Subcutaneous adipose tissue (tissue), 4 donors: ENCODE measurements around the gene PLEKHG3. TPM values are rescaled to one million over a fixed set of nuclear protein-coding genes. Genes with fewer than 3 reads are reported as not detected.

Experiments
- total RNA-seq, 4 donors: library from RNA; depleted of rRNA; stranded (reverse); fragments of >200 nt; gene quantifications; one replicate each; pipeline ENCODE4 v1.1.0, GENCODE V29; 2016
- TF ChIP-seq, protein P1 (sequence below): fragments of 450-650 bp; IDR thresholded peaks from one replicate; pipeline ENCODE4 v1.5.1; 2016; ENCODE audit warnings: low read depth, mild to moderate bottlenecking, control low read depth, antibody characterized with exemption, moderate library complexity

Gene PLEKHG3
- total RNA-seq, 4 donors from 2014 or later, result 12.4 to 66.9 (median 19.8) TPM

DNA sequence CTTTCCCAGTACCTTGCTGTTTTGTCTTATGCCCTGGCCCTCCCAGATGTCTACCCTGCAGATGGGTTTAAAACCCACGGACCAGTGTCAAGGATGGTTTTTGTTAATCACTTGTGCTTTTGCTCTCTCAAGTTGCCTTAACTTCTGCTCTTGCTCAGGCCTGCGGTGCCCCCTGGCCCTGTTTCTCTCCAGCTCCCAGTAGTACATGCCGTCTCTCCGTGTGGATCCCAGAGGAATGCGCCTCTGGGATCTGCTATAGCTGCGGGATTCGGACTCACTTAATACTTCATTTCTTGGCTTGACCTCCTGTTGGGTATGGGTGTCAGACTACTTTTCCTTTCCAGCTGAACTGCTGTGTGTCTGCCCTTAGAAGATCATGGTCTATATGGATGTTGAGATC, 14.5 kb downstream of the PLEKHG3 start:
- TF ChIP-seq, protein P1, sequence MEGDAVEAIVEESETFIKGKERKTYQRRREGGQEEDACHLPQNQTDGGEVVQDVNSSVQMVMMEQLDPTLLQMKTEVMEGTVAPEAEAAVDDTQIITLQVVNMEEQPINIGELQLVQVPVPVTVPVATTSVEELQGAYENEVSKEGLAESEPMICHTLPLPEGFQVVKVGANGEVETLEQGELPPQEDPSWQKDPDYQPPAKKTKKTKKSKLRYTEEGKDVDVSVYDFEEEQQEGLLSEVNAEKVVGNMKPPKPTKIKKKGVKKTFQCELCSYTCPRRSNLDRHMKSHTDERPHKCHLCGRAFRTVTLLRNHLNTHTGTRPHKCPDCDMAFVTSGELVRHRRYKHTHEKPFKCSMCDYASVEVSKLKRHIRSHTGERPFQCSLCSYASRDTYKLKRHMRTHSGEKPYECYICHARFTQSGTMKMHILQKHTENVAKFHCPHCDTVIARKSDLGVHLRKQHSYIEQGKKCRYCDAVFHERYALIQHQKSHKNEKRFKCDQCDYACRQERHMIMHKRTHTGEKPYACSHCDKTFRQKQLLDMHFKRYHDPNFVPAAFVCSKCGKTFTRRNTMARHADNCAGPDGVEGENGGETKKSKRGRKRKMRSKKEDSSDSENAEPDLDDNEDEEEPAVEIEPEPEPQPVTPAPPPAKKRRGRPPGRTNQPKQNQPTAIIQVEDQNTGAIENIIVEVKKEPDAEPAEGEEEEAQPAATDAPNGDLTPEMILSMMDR, result no peak

DNA sequence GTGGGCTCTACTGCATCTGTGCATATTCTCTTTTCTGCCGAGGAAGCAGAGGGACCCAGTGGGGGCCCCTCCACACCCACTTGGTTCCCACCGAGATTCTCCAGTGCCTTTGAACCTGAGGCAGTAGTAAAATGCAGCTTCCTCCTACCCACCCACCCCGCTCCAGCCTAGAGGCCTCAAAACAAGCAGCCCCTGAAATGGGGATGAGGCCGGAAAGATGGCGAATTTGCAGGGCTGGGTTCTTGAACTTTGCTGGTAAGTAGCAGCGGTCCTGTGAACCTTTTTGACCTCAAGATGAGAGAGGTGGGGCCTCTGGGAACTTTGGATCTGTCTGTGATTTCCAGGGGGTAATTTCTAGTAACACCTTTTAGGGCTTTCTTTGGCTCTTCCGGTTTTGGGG, 15.4 kb downstream of the PLEKHG3 start:
- TF ChIP-seq, protein P1, result no peak

DNA sequence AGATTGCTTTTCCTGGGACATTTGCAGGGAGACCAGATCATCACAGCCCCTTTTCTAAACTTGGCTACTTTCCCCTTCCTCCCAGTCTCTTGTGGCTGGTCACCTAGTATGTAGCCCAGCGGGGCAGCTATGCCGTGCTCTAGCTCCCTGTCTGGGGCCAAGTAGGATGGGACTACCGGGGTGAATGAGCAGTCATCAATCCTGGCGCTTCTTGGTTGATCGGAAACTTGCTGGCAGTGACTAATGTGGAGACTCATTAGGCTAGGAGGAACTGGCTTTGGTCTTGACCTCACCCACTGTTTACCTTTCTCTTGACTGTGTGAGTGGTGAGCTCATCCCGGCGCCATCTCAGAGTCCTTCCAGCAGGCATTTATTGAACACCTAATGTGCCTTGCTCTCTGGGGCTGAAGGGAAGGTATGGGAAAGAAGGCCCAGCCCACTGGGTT, 15.9 kb downstream of the PLEKHG3 start:
- TF ChIP-seq, protein P1, result no peak

DNA sequence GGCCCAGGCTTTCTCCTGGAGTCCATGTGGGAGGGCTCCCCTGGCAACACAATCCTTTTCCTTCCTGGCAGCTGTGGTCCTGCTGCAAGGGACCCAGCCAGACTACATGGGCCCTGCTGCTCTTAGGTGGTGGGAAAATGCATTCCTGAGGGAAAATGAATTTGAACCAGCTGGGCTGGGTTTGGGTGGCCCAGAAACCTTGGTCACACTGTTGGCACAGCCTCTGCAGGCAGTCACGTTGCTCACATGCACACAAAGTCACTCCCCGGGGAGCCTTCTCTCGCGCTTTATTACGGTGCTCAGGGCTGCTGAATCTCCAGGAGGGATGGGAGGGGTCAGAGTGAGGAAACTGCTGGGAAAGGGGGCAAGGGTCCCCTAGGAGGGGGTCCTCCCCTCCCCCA, 17.2 kb downstream of the PLEKHG3 start:
- TF ChIP-seq, protein P1, result no peak

DNA sequence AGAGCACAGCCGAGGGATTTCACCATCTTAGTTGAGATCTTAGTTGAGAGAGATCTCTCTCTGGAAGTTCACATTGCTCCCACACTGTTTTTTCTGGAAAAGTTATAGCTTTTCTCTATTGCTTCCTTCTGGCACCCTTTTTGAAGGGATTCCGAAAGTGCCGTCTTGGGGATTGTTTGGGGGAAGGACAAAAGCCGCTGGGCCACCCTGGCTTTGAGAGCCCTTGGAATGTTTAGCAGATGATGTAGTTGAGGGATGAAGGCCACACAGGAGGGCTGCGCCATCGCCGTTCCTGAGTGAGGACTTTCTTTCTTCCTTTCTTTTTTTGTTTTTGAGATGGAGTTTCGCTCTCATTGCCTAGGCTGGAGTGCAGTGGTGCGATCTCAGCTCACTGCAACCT, 17.7 kb downstream of the PLEKHG3 start:
- TF ChIP-seq, protein P1, result no peak

DNA sequence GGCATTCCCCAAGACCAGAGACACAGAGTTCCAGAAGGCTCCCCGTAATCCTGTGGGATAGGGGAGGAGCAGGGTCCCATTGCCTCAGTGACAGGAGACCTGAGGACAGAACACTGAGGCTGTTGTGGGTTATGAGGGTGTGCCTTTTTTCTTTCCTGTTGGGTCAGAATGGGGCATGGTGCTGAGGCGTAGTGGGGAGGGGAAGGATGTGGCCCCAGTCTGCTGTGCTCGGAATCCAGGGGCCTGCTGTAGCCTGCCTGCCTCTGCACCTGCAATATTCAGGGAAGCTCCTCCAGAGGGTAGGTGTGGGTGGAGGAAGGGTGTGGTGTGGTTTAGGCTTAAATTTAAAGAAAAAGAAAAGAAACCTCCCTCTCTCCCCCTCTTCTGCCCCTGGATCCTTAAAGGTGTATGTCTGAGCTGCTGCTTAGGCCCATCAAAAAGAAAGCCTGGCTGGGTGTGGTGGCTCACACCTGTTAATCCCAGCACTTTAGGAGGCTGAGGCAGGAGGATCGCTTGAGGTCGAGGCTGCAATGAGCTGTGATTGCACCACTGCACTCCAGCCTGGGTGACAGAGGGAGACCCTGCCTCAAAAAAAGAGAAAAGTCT, 18.7 kb downstream of the PLEKHG3 start:
- TF ChIP-seq, protein P1, result no peak

DNA sequence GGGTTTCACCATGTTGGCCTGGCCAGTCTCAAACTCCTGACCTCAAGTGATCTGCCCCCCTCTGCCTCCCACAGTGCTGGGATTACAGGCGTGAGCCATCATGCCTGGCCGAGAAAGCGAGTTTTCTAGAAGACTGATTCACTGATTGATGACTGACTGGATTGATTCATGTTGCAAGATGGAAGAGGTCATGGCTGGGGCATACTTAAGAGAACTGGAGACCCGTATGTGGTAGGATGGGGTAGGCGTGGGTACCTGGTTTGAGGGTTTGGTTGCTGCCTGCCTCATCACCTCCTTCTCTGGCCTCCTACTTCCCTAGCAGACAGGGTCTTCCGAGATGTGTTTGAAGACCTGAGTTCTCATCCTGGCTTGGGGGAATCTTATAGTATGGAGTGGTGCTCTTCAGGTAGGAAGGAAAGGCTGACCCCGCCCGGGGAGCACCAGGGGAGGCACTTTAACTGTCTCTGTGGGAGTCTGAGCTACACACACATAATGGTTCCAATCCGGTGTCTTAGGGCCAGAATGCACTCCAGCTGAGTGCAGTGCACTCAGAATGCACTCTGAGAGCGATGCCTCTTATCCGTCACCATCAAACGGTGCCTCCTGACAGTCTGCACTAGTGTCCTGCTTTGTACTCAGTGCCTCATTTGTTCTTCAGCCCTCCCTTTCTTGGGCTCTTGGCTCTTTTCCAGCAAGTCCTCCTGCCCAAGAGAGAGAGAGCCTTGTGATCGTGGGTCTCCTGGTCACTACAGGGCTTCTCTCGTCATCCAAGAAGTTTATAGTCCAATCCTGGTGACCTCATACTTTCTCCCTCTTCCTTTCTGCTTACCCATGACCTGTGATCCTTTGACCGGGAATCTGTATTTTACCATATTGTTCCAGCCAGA, 19.7 kb downstream of the PLEKHG3 start:
- TF ChIP-seq, protein P1, result no peak
